GM12874 (cell line): Measurements from ENCODE around the gene SOD2.

Experiments used
- TF ChIP-seq, protein P1 (sequence below): IDR thresholded peaks from 2 replicates; pipeline ENCODE4 v1.5.1; 2011; ENCODE audit warnings: low read depth, mild to moderate bottlenecking, control low read depth, low read length, moderate library complexity; ENCODE audit not compliant: insufficient read depth

The SOD2 gene

DNA sequence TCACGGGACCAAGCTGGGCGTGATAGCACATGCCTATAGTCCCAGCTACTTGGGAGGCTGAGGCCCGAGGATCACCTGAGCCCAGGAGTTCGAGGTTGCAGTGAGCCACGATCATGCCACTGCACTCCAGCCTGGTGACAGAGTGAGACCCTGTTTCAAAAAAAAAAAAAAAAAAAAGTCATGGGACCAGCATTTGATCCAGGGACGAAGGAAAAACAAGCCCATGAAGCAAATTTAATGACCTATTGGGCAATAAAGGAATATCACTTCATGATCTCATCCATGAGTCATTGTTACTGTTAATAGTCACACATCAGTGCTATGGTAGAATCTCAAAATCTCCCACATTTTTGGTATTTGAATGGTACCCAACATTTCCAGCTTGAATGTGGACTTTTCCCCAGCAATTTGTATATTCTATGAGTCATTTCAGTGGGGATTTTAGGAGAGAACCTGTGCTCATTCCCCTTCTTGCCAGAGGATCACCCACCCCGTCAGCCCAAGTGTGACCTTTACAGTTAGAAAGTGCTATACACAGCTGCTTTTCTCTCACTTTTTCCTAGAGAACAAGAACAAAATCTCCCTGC, 8.5 kb upstream of the SOD2 start:
- TF ChIP-seq, protein P1, sequence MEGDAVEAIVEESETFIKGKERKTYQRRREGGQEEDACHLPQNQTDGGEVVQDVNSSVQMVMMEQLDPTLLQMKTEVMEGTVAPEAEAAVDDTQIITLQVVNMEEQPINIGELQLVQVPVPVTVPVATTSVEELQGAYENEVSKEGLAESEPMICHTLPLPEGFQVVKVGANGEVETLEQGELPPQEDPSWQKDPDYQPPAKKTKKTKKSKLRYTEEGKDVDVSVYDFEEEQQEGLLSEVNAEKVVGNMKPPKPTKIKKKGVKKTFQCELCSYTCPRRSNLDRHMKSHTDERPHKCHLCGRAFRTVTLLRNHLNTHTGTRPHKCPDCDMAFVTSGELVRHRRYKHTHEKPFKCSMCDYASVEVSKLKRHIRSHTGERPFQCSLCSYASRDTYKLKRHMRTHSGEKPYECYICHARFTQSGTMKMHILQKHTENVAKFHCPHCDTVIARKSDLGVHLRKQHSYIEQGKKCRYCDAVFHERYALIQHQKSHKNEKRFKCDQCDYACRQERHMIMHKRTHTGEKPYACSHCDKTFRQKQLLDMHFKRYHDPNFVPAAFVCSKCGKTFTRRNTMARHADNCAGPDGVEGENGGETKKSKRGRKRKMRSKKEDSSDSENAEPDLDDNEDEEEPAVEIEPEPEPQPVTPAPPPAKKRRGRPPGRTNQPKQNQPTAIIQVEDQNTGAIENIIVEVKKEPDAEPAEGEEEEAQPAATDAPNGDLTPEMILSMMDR: no peak

DNA sequence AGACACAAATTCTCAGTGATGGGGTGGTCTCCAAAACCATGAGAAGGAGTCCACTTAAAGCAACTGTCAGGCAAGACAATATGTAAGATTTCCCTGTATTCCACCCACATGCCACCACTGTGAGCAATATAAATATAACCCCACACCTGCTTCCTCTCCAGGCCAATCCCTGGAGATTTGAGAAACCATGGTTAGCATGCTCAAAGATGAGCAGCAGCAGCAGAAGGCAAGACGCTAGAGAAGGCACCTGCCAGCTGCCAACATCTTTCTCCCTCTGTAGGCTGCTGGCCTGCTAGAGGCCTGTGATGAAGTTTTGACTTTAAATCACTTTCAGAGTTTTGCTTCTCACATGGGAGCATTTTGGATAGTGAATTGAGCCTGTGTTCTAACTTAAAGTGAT, 7.9 kb upstream of the SOD2 start:
- TF ChIP-seq, protein P1: no peak

- TF ChIP-seq, protein P1: no peak
Measured at GRCh38 chr6:159695984-159696383, 2.9 kb upstream of the SOD2 start.

DNA sequence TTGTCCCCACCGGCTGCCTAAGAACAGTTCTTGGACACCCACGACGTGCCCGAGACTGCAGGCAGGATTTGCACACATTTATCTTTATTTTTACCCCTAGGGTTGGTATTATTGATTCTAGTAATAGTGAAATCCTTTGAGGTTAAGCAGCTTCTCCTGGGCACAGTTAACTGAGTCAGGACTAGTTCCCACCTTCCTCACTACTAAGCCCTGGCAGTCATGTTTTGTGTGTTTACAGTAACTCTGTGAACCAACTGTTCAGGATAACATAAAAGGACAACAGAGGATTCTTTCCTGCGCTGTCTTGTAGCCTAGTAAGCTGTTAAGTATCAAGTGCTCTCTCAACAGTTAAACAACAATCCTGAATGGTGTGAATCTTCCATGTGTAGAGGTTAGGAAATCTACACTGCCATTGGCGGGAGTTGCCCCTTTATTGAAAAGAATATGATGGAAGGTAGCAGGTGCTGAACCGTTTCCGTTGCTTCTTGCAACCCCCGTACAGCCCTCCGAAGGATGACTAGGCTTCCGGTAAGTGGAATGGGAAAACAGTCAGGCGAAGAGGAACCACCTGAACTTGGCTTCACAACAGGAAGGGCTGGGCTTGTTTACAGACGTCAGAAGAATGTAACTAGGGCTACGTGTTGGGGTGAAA, 979 bp upstream of the SOD2 start:
- TF ChIP-seq, protein P1: no peak

- TF ChIP-seq, protein P1: no peak
Measured at GRCh38 chr6:159692303-159693127, 526 bp downstream of the SOD2 start.

DNA sequence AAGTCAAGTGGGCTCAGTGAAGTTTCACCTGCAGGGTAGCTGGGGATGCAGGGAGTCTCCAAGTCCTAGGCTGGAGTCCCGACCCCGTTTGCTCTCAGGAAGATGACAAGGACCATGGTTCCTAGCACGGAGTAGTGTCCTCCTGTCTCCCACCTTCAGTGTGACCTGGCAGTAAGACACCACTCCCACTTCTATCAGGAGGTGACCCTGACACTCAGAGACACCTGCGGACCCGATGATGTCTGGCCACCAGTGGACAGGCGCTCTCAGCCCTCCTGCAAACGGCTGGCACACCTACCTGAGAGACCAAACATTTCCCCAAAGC, 1.1 kb downstream of the SOD2 start:
- TF ChIP-seq, protein P1: no peak

- TF ChIP-seq, protein P1: peak; percentile 63
Measured at GRCh38 chr6:159691133-159691962, 1.7 kb downstream of the SOD2 start.
